H1 (cell line): ENCODE results near the gene FERMT2. TPM values are rescaled to one million over a fixed set of nuclear protein-coding genes. Genes with fewer than 3 reads are reported as not detected.

ENCODE experiments used
- CTCF ChIA-PET: fragments of 300-600 bp; sonication (Branson Sonifier 250); formaldehyde crosslinking; loops from one replicate; lab custom pipeline; 2021; ENCODE audit not compliant: partially characterized antibody; lab: Charles Lee
- POLR2A ChIA-PET: fragments of 300-600 bp; sonication (Branson Sonifier 250); formaldehyde crosslinking; loops from one replicate; lab custom pipeline; 2021; ENCODE audit warnings: inconsistent platforms; ENCODE audit not compliant: partially characterized antibody; lab: Charles Lee
- DNase-seq, 2 experiments: peaks; one replicate each; pipeline versions ENCODE4 v3.0.0 to v3.0.0-alpha.2; 2010 to 2022; ENCODE audit warnings: low spot score in 2 of 2, low read depth in 1 of 2, mixed read lengths in 1 of 2
- FAIRE-seq: peaks from 2 replicates; lab custom pipeline; 2011; peaks lifted over from hg19 to GRCh38; lab: Jason Lieb, UNC
- H2AFZ ChIP-seq: 2 replicates; pipeline ENCODE4 v1.8.1; 2012; ENCODE audit warnings: low read length, inconsistent platforms
- H2AK5ac ChIP-seq: 2 replicates; pipeline ENCODE4 v1.6.1; 2013; ENCODE audit warnings: low read depth, low read length
- H2BK120ac ChIP-seq: replicated peaks from 2 replicates; pipeline ENCODE3; 2013; ENCODE audit warnings: low read depth, low read length, inconsistent platforms
- H2BK12ac ChIP-seq: 2 replicates; pipeline ENCODE4 v1.6.1; 2013; ENCODE audit warnings: low read depth, low read length
- H2BK15ac ChIP-seq: 2 replicates; pipeline ENCODE4 v1.6.1; 2013; ENCODE audit warnings: low read length
- H2BK20ac ChIP-seq: 2 replicates; pipeline ENCODE4 v1.6.1; 2013; ENCODE audit warnings: low read length
- H2BK5ac ChIP-seq: 2 replicates; pipeline ENCODE4 v1.6.1; 2013; ENCODE audit warnings: low read depth, low read length
- H3K14ac ChIP-seq: 2 replicates; pipeline ENCODE4 v1.6.1; 2013; ENCODE audit warnings: inconsistent platforms; ENCODE audit not compliant: insufficient read length
- H3K18ac ChIP-seq: 2 replicates; pipeline ENCODE4 v1.6.1; 2013; ENCODE audit warnings: low read length; ENCODE audit errors: extremely low read depth
- H3K23ac ChIP-seq: 2 replicates; pipeline ENCODE4 v1.6.1; 2013; ENCODE audit warnings: inconsistent platforms; ENCODE audit not compliant: insufficient read length
- H3K23me2 ChIP-seq: 2 replicates; pipeline ENCODE4 v1.6.1; 2013; ENCODE audit warnings: low read depth, low read length
- H3K27ac ChIP-seq: 2 replicates; pipeline ENCODE4 v1.6.1; 2011; ENCODE audit warnings: low read depth, low read length, inconsistent platforms
- H3K27me3 ChIP-seq, 4 experiments: replicated peaks in 1 of 4; 1 replicate in 1 of 4; 2 replicates in 3 of 4; pipeline versions ENCODE4 v1.6.1 to v1.8.1; 2011 to 2013; ENCODE audit warnings: low read length in 3 of 4, mild to moderate bottlenecking in 3 of 4, inconsistent platforms in 2 of 4, mixed read lengths in 2 of 4, moderate library complexity in 1 of 4; ENCODE audit not compliant: control insufficient read depth in 3 of 4, insufficient read depth in 3 of 4; ENCODE audit errors: extremely low read depth in 1 of 4
- H3K36me3 ChIP-seq, 4 experiments: 2 replicates each; pipeline versions ENCODE4 v1.6.1 to v1.8.1; 2011 to 2013; ENCODE audit warnings: mild to moderate bottlenecking in 4 of 4, low read length in 3 of 4, moderate library complexity in 2 of 4, control low read depth in 1 of 4, inconsistent platforms in 1 of 4; ENCODE audit not compliant: insufficient read depth in 4 of 4, control insufficient read depth in 2 of 4
- H3K4ac ChIP-seq: replicated peaks from 2 replicates; pipeline ENCODE3; 2013; ENCODE audit warnings: low read length, low read depth, mixed read lengths, inconsistent platforms; ENCODE audit not compliant: insufficient read length
- H3K4me1 ChIP-seq, 4 experiments: replicated peaks in 1 of 4; 1 replicate in 1 of 4; 2 replicates in 3 of 4; pipeline versions ENCODE4 v1.6.1 to v1.8.1; 2011 to 2013; ENCODE audit warnings: low read length in 3 of 4, inconsistent platforms in 2 of 4, mixed read lengths in 1 of 4; ENCODE audit not compliant: insufficient read depth in 4 of 4, control insufficient read depth in 3 of 4
- H3K4me2 ChIP-seq, 2 experiments: 2 replicates each; pipeline versions ENCODE4 v1.6.1 to v1.8.1; 2011 to 2013; ENCODE audit warnings: low read depth in 2 of 2, low read length in 2 of 2, control low read depth in 1 of 2, inconsistent platforms in 1 of 2, mild to moderate bottlenecking in 1 of 2; ENCODE audit not compliant: insufficient read depth in 1 of 2
- H3K4me3 ChIP-seq, 4 experiments: fragments of 200-600, 300-600 bp in 1 of 4; sonication (generic), shearing (Covaris generic), sonication (Bioruptor Twin) in 1 of 4; 2 replicates each; pipeline versions ENCODE4 v1.5.1 to v1.8.1; 2011 to 2016; ENCODE audit warnings: low read length in 4 of 4, low read depth in 3 of 4, control low read depth in 2 of 4, inconsistent platforms in 2 of 4, mild to moderate bottlenecking in 2 of 4, mixed read lengths in 1 of 4, moderate library complexity in 1 of 4; ENCODE audit not compliant: insufficient read depth in 2 of 4; ENCODE audit errors: extremely low read depth in 1 of 4
- H3K56ac ChIP-seq: replicated peaks from 2 replicates; pipeline ENCODE3; 2013; ENCODE audit warnings: low read depth, mild to moderate bottlenecking, mixed read lengths, low read length, inconsistent platforms; ENCODE audit not compliant: insufficient read length
- H3K79me1 ChIP-seq: 2 replicates; pipeline ENCODE4 v1.6.1; 2013; ENCODE audit warnings: low read depth, low read length, control low read depth
- H3K79me2 ChIP-seq, 2 experiments: 2 replicates each; pipeline versions ENCODE4 v1.6.1 to v1.8.1; 2012 to 2013; ENCODE audit warnings: low read length in 2 of 2, mild to moderate bottlenecking in 2 of 2, inconsistent platforms in 1 of 2; ENCODE audit not compliant: insufficient read depth in 2 of 2, control insufficient read depth in 1 of 2
- H3K9ac ChIP-seq, 4 experiments: replicated peaks in 1 of 4; 1 replicate in 1 of 4; 2 replicates in 3 of 4; pipeline versions ENCODE4 v1.6.1 to v1.8.1; 2011 to 2013; ENCODE audit warnings: low read depth in 3 of 4, low read length in 3 of 4, control low read depth in 2 of 4, mild to moderate bottlenecking in 2 of 4, moderate library complexity in 2 of 4, inconsistent platforms in 1 of 4; ENCODE audit errors: extremely low read depth in 1 of 4
- H3K9me3 ChIP-seq, 2 experiments: 2 replicates each; pipeline versions ENCODE4 v1.6.1 to v1.8.1; 2012 to 2013; ENCODE audit warnings: mild to moderate bottlenecking in 2 of 2, moderate library complexity in 2 of 2, control low read depth in 1 of 2, inconsistent platforms in 1 of 2, low read depth in 1 of 2, low read length in 1 of 2, mixed read lengths in 1 of 2; ENCODE audit not compliant: insufficient read depth in 2 of 2
- H4K20me1 ChIP-seq, 2 experiments: replicated peaks in 1 of 2; 2 replicates each; pipeline versions ENCODE3 to v1.8.1; 2011 to 2013; ENCODE audit warnings: inconsistent platforms in 2 of 2, low read length in 2 of 2, mild to moderate bottlenecking in 1 of 2; ENCODE audit not compliant: insufficient read depth in 2 of 2, control insufficient read depth in 1 of 2
- H4K5ac ChIP-seq: 2 replicates; pipeline ENCODE4 v1.6.1; 2013; ENCODE audit warnings: low read length, low read depth, mixed read lengths, inconsistent platforms; ENCODE audit not compliant: insufficient read length
- H4K8ac ChIP-seq: 2 replicates; pipeline ENCODE4 v1.8.0; 2013; ENCODE audit warnings: mild to moderate bottlenecking, moderate library complexity, low read length, inconsistent platforms; ENCODE audit not compliant: insufficient read depth; ENCODE audit errors: extremely low read depth
- H4K91ac ChIP-seq: replicated peaks from 2 replicates; pipeline ENCODE3; 2013; ENCODE audit warnings: low read length, mixed read lengths, inconsistent platforms; ENCODE audit not compliant: insufficient read length
- HDAC2 ChIP-seq, 2 experiments: fragments of 300-600 bp in 1 of 2; sonication (generic) in 1 of 2; IDR thresholded peaks; 2 replicates each; pipeline ENCODE4 v1.6.1; 2011 to 2012; ENCODE audit warnings: low read depth in 2 of 2, low read length in 2 of 2, mild to moderate bottlenecking in 2 of 2, moderate library complexity in 2 of 2, borderline replicate concordance in 1 of 2, inconsistent platforms in 1 of 2
- NANOG ChIP-seq: IDR thresholded peaks from 2 replicates; pipeline ENCODE4 v1.6.1; 2011; ENCODE audit warnings: low read length, low read depth, mild to moderate bottlenecking, inconsistent platforms; ENCODE audit not compliant: insufficient read depth, poor library complexity, severe bottlenecking
- RAD21 ChIP-seq, 2 experiments: IDR thresholded peaks in 1 of 2; conservative IDR thresholded peaks in 1 of 2; 2 replicates each; pipeline ENCODE4 v1.6.1; 2011; ENCODE audit warnings: low read depth in 2 of 2, low read length in 2 of 2, improper control_type of control experiment in 1 of 2, inconsistent platforms in 1 of 2, mild to moderate bottlenecking in 1 of 2, moderate library complexity in 1 of 2
- SIX5 ChIP-seq: IDR thresholded peaks from 2 replicates; pipeline ENCODE4 v1.6.1; 2011; ENCODE audit warnings: mild to moderate bottlenecking, low read depth, low read length
- SP2 ChIP-seq: IDR thresholded peaks from 2 replicates; pipeline ENCODE4 v1.6.1; 2012; ENCODE audit warnings: mild to moderate bottlenecking, low read length, inconsistent platforms
- TAF1 ChIP-seq: IDR thresholded peaks from 2 replicates; pipeline ENCODE4 v1.6.1; 2011; ENCODE audit warnings: mild to moderate bottlenecking, low read depth, low read length
- WGBS, 2 experiments: shearing (Covaris generic) in 1 of 2; methylation state at CpG; one replicate each; pipeline versions ENCODE4 v1.1.6 to v1.1.7; 2013 to 2015; ENCODE audit warnings: low lambda C conversion rate in 2 of 2, mixed read lengths in 2 of 2, inconsistent platforms in 1 of 2, low coverage in 1 of 2, missing lambda C conversion rate in 1 of 2; ENCODE audit not compliant: insufficient replicate concordance in 2 of 2, insufficient coverage in 1 of 2, insufficient read length in 1 of 2; ENCODE audit errors: extremely low coverage in 1 of 2, missing lambda C conversion rate in 1 of 2; 5-methylcytosine and 5-hydroxymethylcytosine counted together
- polyA plus RNA-seq, 7 experiments: library from polyadenylated mRNA; depleted of rRNA in 3 of 7; stranded (reverse) in 5 of 7; unstranded in 2 of 7; fragments of >200 nt in 5 of 7; fragments of 200-250 nt in 2 of 7; gene quantifications; 1 replicate in 5 of 7; 2 replicates in 1 of 7; 4 replicates in 1 of 7; pipeline versions ENCODE4 v1.2.1 to v1.2.3, GENCODE V29; 2011 to 2013; ENCODE audit warnings: missing spikeins in 2 of 7, mixed read lengths in 2 of 7
- total RNA-seq: library from RNA; stranded (reverse); fragmentation: NEBNext Ultra II Directional; extraction: Animal tissue kit (Norgen Biotek cat#: 25700); gene quantifications from 2 replicates; pipeline ENCODE4 v1.2.1, GENCODE V29; 2021
- TF ChIP-seq, protein P1 (sequence below): IDR thresholded peaks from 2 replicates; pipeline ENCODE4 v1.6.1; 2012; ENCODE audit warnings: inconsistent platforms

Gene FERMT2
- total and polyA plus RNA-seq, 2 of the 8 experiments (the other 6 are each of a cell fraction or from before 2014, with no cell fraction given) = 53.3 to 142 TPM

GRCh38 chr14:52949249-52949648 is 1.6 kb downstream of the FERMT2 start:
- FAIRE-seq = no peak
- 11% methylated on average over 2 of the region's 2 CpGs; no CpG with 5 or more reads in 1 of the 2 experiments for WGBS, 2 experiments
- Histone ChIP-seq H2BK15ac (no peak overlapping the region), H3K4me1 (peaks cover 0 to 9% (median 3%) of the 10 kb centered on the region in 4 experiments; a peak in 3 of 7 replicates), H3K23ac (no peak overlapping the region), H3K79me1 (peaks cover 2% of the 10 kb centered on the region; the same call in 1 of the 2 replicates), H3K18ac (no peak overlapping the region), H4K20me1 (peaks cover 2 to 5% of the 10 kb centered on the region in 2 experiments), H3K14ac (no peak overlapping the region), H3K56ac (no peak overlapping the region), H3K4me2 (peak overlapping the region; percentile 83 to 96), H3K4me3 (peak overlapping the region; percentile 65 to 99 (median 96)), H2BK20ac (no peak overlapping the region), H3K9ac (peak overlapping the region in 2 of 4 experiments; percentile 34 to 86; a peak in 2 of 7 replicates), H3K23me2 (peaks cover 7% of the 10 kb centered on the region), H4K5ac (no peak overlapping the region), H2BK120ac (no peak overlapping the region), H4K8ac (no peak overlapping the region), H4K91ac (no peak overlapping the region), H3K79me2 (peaks cover 22 to 62% of the 10 kb centered on the region in 2 experiments; a peak in 3 of 4 replicates), H3K27ac (no peak overlapping the region), H2AK5ac (no peak overlapping the region), H2BK12ac (no peak overlapping the region), H2BK5ac (no peak overlapping the region), H3K9me3 (no peaks in the 10 kb centered on the region), H3K27me3 (no peaks in the 10 kb centered on the region), H3K4ac (no peak overlapping the region), H3K36me3 (peaks cover 0 to 21% (median 2%) of the 10 kb centered on the region in 4 experiments; a peak in 3 of 8 replicates), H2AFZ (no peak overlapping the region)
- ChIA-PET POLR2A (interaction anchor here (0.6 to 1.6 kb wide), 9 partner anchors 14 to 159 kb away, joined by 3 to 6 read pairs (median 3); no protein-coding TSS in a partner anchor), CTCF (interaction anchor here (1.2 to 1.4 kb wide), 3 partner anchors 12 to 126 kb away, joined by 4 to 6 read pairs (median 5); no protein-coding TSS in a partner anchor)
- DNase-seq = no peak
- TF ChIP-seq NANOG (no peak), SIX5 (no peak), TAF1 (no peak), RAD21 (IDR thresholded peaks at IDR 0.05 in 1 of 2, conservative IDR thresholded peaks at IDR 0.05 in 1 of 2; ENCODE audit: low read depth in 2 of 2, low read length in 2 of 2) (no peak), HDAC2 (IDR thresholded peaks at IDR 0.05; ENCODE audit: borderline replicate concordance in 1 of 2, low read depth in 2 of 2, low read length in 2 of 2) (no peak), SP2 (no peak)
- TF ChIP-seq, protein P1, sequence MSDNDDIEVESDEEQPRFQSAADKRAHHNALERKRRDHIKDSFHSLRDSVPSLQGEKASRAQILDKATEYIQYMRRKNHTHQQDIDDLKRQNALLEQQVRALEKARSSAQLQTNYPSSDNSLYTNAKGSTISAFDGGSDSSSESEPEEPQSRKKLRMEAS = no peak
